ENCODE measurements around the gene PRKCA.
A peak's percentile ranks its signal among the peaks of the same experiment; 100 is the strongest.

Gene PRKCA

GRCh38 chr17:66725956-66726355 lies 423.5 kb downstream of the PRKCA start:
- no peak for DNase-seq

GRCh38 chr17:66726371-66726770 lies 424.0 kb downstream of the PRKCA start:
- no peak for DNase-seq

- DNase-seq: no peak
Observed at GRCh38 chr17:66726846-66727245, 424.4 kb downstream of the PRKCA start.

GRCh38 chr17:66727634-66728570 lies 425.5 kb downstream of the PRKCA start:
- DNase-seq: peak in 53 of 58 donors; percentile 16 to 83 (median 54)

- no peak for DNase-seq
Observed at GRCh38 chr17:66730461-66730923, 428.1 kb downstream of the PRKCA start.

- DNase-seq: no peak
Observed at GRCh38 chr17:66733759-66734158, 431.3 kb downstream of the PRKCA start.

- DNase-seq: no peak
Observed at GRCh38 chr17:66734186-66734943, 432.0 kb downstream of the PRKCA start.

- peak in 39 of 58 donors; percentile 12 to 65 (median 34) for DNase-seq
Observed at GRCh38 chr17:66737524-66737923, 435.1 kb downstream of the PRKCA start.

- DNase-seq: no peak
Observed at GRCh38 chr17:66738301-66738700, 435.9 kb downstream of the PRKCA start.

- DNase-seq: no peak
Observed at GRCh38 chr17:66739553-66739952, 437.1 kb downstream of the PRKCA start.

- DNase-seq: no peak
Observed at GRCh38 chr17:66740226-66740625, 437.8 kb downstream of the PRKCA start.

- DNase-seq: peak in 6 of 58 donors; percentile 13 to 41 (median 22)
Observed at GRCh38 chr17:66743511-66743910, 441.1 kb downstream of the PRKCA start.

GRCh38 chr17:66746736-66747135 lies 444.3 kb downstream of the PRKCA start:
- no peak for DNase-seq

- DNase-seq: no peak
Observed at GRCh38 chr17:66747578-66748275, 445.3 kb downstream of the PRKCA start.

- no peak for DNase-seq
Observed at GRCh38 chr17:66748578-66748977, 446.2 kb downstream of the PRKCA start.

- DNase-seq: no peak
Observed at GRCh38 chr17:66749217-66749832, 446.9 kb downstream of the PRKCA start.

- DNase-seq: no peak
Observed at GRCh38 chr17:66750116-66750515, 447.7 kb downstream of the PRKCA start.

GRCh38 chr17:66750781-66751543 lies 448.5 kb downstream of the PRKCA start:
- DNase-seq: no peak

- no peak for DNase-seq
Observed at GRCh38 chr17:66751771-66752170, 449.4 kb downstream of the PRKCA start.

GRCh38 chr17:66752411-66752810 lies 450.0 kb downstream of the PRKCA start:
- no peak for DNase-seq
